IMR-90 (cell line): ENCODE measurements around the gene MAPRE2.

Experiments
- CHD1 ChIP-seq: IDR thresholded peaks from 2 replicates; pipeline ENCODE4 v1.6.1; 2012; ENCODE audit warnings: low read depth, low read length, improper control_type of control experiment
- CTCF ChIP-seq: conservative IDR thresholded peaks from 2 replicates; pipeline ENCODE4 v1.5.1; 2012; ENCODE audit warnings: mild to moderate bottlenecking, low read depth, low read length, improper control_type of control experiment
- ELK1 ChIP-seq: fragments of 150-350 bp; IDR thresholded peaks from 2 replicates; pipeline ENCODE4 v1.6.1; 2016; ENCODE audit warnings: low read depth, mild to moderate bottlenecking, low read length, moderate library complexity, borderline replicate concordance
- FOS ChIP-seq: fragments of 150-350 bp; IDR thresholded peaks from 2 replicates; pipeline ENCODE4 v1.6.1; 2016; ENCODE audit warnings: low read depth, low read length
- POLR2A ChIP-seq: IDR thresholded peaks from 2 replicates; pipeline ENCODE4 v1.6.1; 2012; ENCODE audit warnings: mild to moderate bottlenecking, low read depth, low read length
- RAD21 ChIP-seq: IDR thresholded peaks from 2 replicates; pipeline ENCODE4 v1.6.1; 2012; ENCODE audit warnings: low read length, improper control_type of control experiment
- SMC3 ChIP-seq: fragments of 150-350 bp; IDR thresholded peaks from 2 replicates; pipeline ENCODE4 v1.6.1; 2016; ENCODE audit warnings: low read depth, mild to moderate bottlenecking, antibody characterized with exemption, low read length, moderate library complexity
- USF2 ChIP-seq: fragments of 150-350 bp; IDR thresholded peaks from 2 replicates; pipeline ENCODE4 v1.6.1; 2017; ENCODE audit warnings: mild to moderate bottlenecking, antibody characterized with exemption, low read length, low read depth

DNA sequence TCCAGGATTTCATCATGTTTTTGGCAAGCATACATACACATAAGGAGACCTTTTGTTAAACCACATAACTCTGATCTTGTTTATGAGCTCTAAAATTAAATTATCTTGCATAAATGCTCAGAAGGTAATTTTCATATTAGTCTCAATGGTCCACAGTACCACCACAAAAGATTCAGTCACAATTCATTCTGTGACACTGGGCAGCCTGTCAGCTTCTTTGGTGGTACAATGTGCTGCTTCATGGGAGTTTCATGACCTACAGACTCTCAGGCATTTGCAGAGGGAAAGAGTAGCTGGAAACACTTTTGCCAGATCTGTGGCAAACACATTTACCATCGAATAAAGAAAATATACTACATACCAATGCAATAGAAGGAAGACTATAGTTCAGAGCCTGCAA, 148.3 kb downstream of the MAPRE2 start:
- no peak for TF ChIP-seq CTCF
- TF ChIP-seq RAD21, result no peak
- no peak for TF ChIP-seq CHD1
- no peak for TF ChIP-seq FOS
- no peak for TF ChIP-seq SMC3
- no peak for TF ChIP-seq POLR2A
- TF ChIP-seq USF2, result no peak
- no peak for TF ChIP-seq ELK1
